ENCODE results near the gene SPACA6. TPM values are rescaled to one million over a fixed set of nuclear protein-coding genes. Genes with fewer than 3 reads are reported as not detected.

SPACA6 gene
- total RNA-seq, 2 donors from 2014 or later: 22.7 to 22.9 TPM

- DNase-seq (ENCODE audit: low spot score): peak; percentile 95
- intact Hi-C loops (cut with DNase I): no loop called here
Measured at GRCh38 chr19:51702103-51702824, 9.1 kb downstream of the SPACA6 start.

- intact Hi-C loops (cut with DNase I): no loop called here
- no peak for DNase-seq (ENCODE audit: low spot score)
Measured at GRCh38 chr19:51702825-51703574, 9.9 kb downstream of the SPACA6 start.

GRCh38 chr19:51703575-51704515 is 10.7 kb downstream of the SPACA6 start:
- intact Hi-C loops (cut with DNase I): no loop called here
- DNase-seq (ENCODE audit: low spot score): peak; percentile 99

GRCh38 chr19:51704626-51705025 is 11.5 kb downstream of the SPACA6 start:
- intact Hi-C loops (cut with DNase I): no loop called here
- no peak for DNase-seq (ENCODE audit: low spot score)

- no peak for DNase-seq (ENCODE audit: low spot score)
- intact Hi-C loops (cut with DNase I): no loop called here
Measured at GRCh38 chr19:51706296-51706695, 13.2 kb downstream of the SPACA6 start.

- intact Hi-C loops (cut with DNase I): no loop called here
- no peak for DNase-seq (ENCODE audit: low spot score)
Measured at GRCh38 chr19:51706885-51707284, 13.8 kb downstream of the SPACA6 start.

GRCh38 chr19:51708811-51709210 is 15.7 kb downstream of the SPACA6 start:
- intact Hi-C loops (cut with DNase I): no loop called here
- peak; percentile 41 for DNase-seq (ENCODE audit: low spot score)

GRCh38 chr19:51709575-51709974 is 16.4 kb downstream of the SPACA6 start:
- intact Hi-C loops (cut with DNase I): no loop called here
- DNase-seq (ENCODE audit: low spot score): peak; percentile 35

- intact Hi-C loops (cut with DNase I): no loop called here
- DNase-seq (ENCODE audit: low spot score): no peak
Measured at GRCh38 chr19:51710163-51710562, 17.0 kb downstream of the SPACA6 start.

GRCh38 chr19:51711702-51712101 is 18.6 kb downstream of the SPACA6 start:
- intact Hi-C loops (cut with DNase I): no loop called here
- DNase-seq (ENCODE audit: low spot score): no peak

GRCh38 chr19:51712461-51713081 is 19.4 kb downstream of the SPACA6 start:
- intact Hi-C loops (cut with DNase I): no loop called here

GRCh38 chr19:51713319-51714285 is 20.5 kb downstream of the SPACA6 start:
- intact Hi-C loops (cut with DNase I): no loop called here
- no peak for DNase-seq (ENCODE audit: low spot score)

More at GRCh38 chr19:51712461-51713081, 19.4 kb downstream of the SPACA6 start:
- no peak for DNase-seq (ENCODE audit: low spot score)

GRCh38 chr19:51714848-51715247 is 21.7 kb downstream of the SPACA6 start:
- no peak for DNase-seq (ENCODE audit: low spot score)
- intact Hi-C loops (cut with DNase I): no loop called here

GRCh38 chr19:51715850-51716249 is 22.7 kb downstream of the SPACA6 start:
- intact Hi-C loops (cut with DNase I): loop anchor here in 1 of 2 donors (1.0 kb wide), 1 partner anchor 44 kb away; no protein-coding TSS in a partner anchor
- DNase-seq (ENCODE audit: low spot score): no peak

GRCh38 chr19:51716925-51717324 is 23.8 kb downstream of the SPACA6 start:
- no peak for DNase-seq (ENCODE audit: low spot score)
- intact Hi-C loops (cut with DNase I): loop anchor here in 1 of 2 donors (1.0 kb wide), 1 partner anchor 43 kb away; no protein-coding TSS in a partner anchor

- DNase-seq (ENCODE audit: low spot score): no peak
- intact Hi-C loops (cut with DNase I): no loop called here
Measured at GRCh38 chr19:51719251-51719988, 26.3 kb downstream of the SPACA6 start.

- DNase-seq (ENCODE audit: low spot score): no peak
- intact Hi-C loops (cut with DNase I): no loop called here
Measured at GRCh38 chr19:51721905-51722304, 28.8 kb downstream of the SPACA6 start.
